Measurements from ENCODE around the gene XRCC5.
"Not testable (repeated sequence)": the region's sequence is repeated elsewhere in the genome, so short reads cannot be mapped to it uniquely, and the experiment has no call there.

Gene XRCC5

DNA sequence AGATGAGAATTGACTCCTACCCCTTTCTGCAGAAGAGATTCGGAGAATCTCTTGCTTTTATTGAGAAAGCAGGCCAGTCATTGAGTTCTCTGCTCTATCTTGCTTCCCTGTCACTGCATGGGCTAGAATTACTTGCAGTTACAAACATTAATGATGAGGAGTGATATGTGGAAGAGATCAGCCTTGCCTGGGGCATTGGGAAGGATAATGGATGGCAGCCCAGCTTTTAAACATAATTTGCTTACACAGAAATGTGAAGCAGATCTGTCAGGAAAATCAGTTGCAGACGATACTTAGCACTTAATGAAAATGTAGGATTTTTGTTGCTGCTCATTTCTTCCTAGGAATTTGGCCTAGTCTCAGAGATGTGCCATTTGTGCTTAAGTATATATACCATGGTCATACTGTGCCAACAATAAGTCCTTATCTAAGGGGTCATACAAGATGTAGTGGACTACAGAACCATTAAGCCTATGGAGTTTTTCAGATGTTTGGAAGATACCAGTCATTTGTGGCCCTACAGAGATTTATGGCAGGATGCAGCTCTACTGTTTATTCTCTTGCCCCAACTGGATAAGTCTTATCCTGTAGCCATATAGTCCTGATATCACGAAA is 92.7 kb downstream of the XRCC5 start:
- no peak for DNase-seq (ENCODE audit: low spot score)

DNA sequence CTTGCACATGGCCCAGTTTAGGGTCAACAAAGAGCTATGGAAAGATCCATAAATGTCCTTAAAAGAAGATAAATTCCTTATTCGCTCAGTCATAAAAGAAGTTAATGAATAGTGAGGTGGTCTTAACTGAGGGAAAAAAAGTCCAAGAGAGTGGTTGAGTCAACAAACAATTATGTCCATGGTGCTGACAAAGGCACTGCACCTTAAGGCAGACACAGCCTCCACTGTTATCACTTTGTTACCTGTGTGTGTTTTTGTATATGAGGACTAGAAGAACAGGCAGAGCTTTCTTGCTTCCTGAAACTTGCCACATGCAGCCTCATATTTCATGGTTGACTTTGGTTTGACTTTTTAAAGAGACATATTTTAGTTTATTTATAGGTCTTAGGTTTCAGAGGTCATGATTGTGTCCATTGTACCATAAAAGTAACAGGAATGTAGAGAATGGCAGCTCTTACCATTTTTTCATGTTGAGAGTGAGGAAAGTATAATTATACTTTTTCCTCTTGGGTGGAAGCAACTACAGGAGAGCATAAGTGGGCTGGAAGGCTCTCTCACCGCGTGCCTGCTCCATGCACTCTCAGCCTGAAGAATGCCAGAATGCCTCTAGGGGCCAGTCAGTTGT is 93.6 kb downstream of the XRCC5 start:
- no peak for DNase-seq (ENCODE audit: low spot score)

DNA sequence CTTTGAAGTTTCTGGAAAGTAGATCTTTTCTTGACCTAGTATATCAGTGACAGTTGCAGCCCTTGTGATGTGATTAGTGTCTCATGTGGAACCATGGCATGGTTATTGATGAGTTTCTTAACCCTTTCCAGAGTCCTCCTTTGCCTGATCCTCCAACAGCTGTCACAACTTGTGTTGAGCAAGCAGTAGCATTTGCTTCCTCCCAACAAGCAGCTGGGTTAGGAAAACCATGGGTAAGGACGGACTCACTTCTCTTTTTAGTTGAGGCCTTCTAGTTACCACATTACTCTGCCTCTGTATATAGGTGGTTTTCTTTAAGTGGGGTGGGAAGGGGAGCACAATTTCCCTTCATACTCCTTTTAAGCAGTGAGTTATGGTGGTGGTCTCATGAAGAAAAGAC is 96.3 kb downstream of the XRCC5 start:
- no peak for DNase-seq (ENCODE audit: low spot score)

DNA sequence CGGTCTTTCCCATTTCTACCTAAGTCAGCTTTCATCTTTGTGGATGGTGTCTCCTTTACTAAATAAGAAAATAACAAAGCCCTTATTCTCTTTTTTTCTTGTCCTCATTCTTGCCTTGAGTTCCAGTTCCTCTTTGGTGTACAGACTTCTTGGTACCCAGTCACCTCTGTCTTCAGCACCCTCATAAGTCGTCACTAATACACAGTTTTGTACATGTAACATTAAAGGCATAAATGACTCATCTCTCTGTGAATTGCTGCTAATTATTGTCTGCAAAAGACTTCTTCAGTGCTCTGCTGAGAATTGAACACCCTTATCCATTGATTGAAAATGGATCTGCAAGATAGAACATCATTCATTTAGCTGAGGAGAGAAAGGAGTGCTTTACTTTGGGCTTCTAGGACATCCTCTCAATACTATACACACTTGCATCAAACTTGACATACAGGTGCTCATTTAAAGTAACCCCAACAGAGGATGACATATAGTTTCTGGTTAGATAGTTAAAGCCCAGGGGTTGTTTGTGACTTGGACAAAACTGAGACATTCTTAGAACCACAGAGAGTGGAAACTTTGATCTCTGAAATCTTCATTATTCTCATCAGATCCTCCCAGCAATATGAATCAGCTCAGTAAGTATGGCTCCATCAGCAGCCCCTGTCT is 97.0 kb downstream of the XRCC5 start:
- no peak for DNase-seq (ENCODE audit: low spot score)

DNA sequence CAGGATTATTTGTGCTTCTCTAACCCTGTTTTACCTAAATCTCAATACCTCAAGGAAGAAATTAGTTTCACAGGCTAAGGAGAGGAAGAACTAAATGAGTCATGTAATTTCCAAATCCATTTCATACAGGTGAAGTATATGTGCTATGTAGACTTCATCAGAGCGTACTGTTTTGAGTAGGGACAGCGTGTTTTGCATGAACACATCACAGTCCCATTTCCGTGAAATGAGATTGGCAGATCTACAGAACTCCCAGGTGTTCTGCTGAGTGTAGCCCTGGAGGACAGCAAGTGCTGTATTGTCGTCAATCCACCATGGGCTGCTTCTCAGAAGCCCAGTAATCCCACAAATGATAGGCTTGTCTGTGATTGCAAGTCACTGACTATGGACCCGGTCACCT is 97.7 kb downstream of the XRCC5 start:
- DNase-seq (ENCODE audit: low spot score): no peak

DNA sequence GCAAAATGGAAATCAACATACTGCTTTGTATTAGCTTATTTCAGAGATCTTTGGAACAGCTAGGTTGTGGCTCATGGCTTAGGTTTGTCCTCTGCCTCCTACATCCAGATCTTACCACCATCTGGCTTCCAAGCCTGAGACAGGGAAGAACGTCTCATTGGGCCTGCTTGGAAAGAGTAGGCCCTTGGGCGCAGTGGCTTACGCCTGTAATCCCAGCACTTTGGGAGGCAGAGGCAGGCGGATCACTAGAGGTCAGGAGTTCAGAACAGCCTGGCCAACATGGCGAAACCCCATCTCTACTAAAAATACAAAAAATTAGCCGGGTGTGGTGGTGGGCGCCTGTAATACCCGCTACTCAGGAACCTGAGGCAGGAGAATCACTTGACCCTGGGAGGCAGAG is 99.5 kb downstream of the XRCC5 start:
- not testable (repeated sequence) for DNase-seq (ENCODE audit: low spot score)

DNA sequence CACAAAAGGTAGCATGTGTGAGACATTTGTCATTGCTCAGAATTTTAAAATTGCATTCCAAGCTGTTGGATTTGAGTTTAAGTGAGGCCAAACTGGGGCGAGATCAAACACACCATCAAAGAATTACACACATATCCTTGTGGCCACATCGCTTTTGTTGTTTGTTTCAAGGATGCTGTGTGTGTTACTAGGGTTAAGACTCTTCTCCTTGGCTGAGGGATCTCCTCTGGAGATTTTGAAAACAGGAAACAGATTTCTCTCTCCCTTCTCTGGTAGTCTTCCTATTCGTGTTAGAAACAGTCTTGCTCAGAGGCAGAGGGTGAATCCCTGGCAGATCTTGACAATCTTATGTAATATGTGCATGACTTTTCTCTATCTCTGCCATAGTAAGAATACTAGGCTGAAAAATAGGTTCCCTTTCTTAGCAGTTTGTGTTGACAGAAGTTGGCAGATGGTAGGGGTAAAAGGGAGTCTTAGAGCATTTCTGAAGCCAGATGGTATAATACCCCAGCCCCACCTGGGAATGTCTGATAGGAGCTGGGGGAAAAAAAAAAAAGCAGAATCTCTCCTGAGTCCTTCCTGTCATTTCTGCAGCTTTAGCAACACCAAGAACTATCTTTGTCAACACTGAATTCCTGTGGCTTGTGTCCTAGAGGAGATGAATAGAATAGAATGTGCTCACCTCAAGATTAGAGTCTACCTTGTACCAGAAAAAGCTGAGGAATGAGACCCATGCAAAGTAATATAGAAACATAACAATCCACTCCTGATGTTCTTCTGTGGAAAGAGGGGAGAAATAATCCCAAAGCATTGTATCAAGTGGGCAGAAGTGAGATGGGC is 101.8 kb downstream of the XRCC5 start:
- peak; percentile 36 for DNase-seq (ENCODE audit: low spot score)

DNA sequence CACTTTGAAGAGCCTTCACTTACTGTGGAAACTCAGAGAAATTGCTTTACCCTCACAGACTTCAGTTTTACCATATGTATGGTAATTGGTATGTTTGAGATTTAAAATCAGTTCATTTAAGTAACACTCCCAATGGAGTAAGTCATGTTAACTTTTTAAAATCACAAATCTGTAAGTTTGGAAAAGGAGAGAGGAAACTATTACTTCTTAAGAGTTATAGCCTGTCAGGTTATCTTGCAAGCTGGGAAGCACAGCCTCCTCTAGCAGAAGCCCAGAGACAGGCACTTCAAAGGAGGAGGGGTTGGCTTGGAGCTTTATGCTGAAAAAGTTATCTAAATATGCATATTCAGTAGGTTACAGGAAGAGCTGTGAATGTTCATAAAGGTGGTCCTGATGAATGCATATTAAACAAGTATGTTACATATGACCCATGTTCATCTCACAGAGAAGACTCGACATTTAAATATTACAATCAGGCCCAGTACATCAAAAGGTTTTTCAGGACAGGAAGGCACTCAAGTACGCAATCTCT is 102.5 kb downstream of the XRCC5 start:
- DNase-seq (ENCODE audit: low spot score): no peak

DNA sequence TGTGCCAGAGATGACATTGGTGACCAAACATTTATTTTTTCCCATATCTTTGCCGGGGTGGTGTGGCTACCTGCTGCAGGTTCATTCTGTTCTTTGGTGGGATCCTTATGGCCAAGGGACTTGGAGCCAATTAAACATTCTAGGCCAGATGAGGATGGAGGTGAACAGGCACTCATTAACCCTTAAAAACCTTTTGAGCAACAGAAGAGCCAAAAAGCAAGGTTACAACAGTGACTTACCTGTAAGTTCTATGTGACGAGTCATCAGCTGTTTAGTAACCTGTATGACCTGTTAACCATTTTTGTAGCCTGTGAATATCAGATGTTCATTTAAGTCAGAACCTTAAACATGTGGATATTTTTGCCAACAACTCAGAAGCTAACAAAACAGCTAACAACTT is 105.6 kb downstream of the XRCC5 start:
- DNase-seq (ENCODE audit: low spot score): no peak

DNA sequence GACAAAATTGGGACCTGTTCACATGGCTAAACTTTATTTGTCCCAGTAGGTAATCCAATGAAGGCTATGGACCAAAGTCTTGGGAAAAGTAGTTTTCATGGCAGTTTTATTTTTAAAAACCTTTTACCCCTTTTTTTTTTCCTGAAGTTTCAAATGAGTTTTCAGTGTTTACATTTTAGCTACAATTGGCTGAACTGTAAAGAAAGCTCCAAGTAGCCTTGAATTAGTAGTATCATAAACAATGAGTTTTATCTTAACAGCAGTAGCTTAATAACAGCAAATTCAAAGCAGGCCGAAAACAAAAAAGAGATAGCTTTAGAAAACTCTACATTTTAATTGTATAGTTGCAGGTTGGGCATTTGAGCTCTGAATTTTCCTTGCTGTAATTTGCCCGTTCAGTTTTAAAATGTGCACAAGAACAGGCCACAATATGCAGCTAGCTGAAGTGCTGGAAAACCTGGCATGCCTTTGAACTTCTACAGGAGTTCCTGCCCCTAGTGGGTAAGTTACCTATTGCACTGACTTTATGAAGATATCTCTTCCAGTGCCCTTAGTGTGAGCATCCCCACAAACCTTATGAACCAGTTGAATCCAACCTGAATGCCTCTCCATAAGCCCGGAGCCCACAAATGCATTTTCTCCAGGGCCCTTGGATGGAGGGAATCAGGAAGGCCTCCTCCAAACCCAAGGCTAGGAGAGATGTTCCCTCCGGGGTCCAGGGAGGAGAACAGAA is 106.7 kb downstream of the XRCC5 start:
- DNase-seq (ENCODE audit: low spot score): peak; percentile 39

DNA sequence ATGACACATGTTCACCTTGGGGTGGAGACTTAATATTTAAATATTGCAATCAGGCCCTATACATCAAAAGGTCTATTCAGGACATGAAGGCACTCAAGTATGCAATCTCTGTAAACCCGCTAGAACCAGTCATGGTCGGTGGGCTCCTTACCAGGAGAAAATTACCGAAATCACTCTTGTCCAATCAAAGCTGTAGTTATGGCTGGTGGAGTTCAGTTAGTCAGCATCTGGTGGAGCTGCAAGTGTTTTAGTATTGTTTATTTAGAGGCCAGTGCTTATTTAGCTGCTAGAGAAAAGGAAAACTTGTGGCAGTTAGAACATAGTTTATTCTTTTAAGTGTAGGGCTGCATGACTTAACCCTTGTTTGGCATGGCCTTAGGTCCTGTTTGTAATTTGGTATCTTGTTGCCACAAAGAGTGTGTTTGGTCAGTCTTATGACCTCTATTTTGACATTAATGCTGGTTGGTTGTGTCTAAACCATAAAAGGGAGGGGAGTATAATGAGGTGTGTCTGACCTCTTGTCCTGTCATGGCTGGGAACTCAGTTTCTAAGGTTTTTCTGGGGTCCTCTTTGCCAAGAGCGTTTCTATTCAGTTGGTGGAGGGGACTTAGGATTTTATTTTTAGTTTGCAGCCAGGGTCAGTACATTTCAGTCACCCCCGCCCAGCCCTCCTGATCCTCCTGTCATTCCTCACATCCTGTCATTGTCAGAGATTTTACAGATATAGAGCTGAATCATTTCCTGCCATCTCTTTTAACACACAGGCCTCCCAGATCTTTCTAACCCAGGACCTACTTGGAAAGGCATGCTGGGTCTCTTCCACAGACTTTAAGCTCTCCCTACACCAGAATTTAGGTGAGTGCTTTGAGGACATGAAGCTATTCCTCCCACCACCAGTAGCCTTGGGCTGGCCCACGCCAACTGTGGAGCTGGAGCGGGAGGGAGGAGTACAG is 108.1 kb downstream of the XRCC5 start:
- no peak for DNase-seq (ENCODE audit: low spot score)

DNA sequence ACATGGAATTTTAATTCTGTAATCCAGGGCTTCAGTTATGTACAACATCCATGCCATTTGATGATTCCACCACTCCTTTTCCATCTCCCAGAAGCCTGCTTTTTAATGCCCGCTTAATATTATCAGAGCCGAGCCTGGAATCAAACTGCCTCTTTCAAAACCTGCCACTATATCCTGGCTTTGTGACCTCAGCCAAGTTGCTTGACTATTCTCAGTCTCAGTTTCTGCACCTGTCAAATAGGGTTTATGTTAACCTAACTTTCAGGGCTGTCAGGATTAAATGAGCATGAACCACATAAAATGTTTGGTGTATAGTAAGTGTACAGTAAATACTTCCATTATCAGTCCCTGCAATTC is 108.7 kb downstream of the XRCC5 start:
- no peak for DNase-seq (ENCODE audit: low spot score)

DNA sequence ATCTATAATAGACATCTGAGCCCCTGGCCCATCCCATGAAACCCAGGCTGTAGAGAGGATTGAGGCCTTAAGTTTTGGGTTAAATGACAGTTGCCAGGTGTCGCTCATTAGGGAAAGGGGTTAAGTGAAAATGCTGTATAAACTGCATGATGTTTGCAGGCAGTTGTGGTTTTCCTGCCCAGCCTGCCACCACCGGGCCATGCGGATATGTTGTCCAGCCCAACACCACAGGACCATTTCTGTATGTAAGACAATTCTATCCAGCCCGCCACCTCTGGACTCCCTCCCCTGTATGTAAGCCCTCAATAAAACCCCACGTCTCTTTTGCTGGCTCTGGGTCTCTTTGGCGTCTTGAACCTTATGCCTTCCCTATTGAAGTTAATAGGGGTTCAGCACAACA is 110.7 kb downstream of the XRCC5 start:
- DNase-seq (ENCODE audit: low spot score): no peak

DNA sequence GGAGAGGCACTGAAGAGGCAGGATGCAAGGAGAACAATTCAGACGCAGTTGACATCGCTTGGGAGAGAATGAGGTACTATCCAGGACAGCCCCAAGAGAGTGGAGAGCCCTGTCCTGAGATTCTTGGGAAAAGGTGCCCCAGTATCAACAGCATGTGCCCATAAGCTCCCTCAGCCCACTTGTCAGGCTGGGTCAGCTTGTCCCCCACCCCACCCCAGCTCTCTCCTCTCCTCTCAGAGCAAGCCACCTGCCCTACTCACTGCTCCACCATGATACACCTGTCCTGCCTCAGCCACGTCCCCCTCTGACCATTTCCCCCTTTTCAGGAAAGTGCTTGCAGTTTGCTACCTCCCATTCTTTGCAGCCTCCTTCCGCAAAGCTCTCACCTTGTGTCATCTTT is 111.8 kb downstream of the XRCC5 start:
- DNase-seq (ENCODE audit: low spot score): no peak

DNA sequence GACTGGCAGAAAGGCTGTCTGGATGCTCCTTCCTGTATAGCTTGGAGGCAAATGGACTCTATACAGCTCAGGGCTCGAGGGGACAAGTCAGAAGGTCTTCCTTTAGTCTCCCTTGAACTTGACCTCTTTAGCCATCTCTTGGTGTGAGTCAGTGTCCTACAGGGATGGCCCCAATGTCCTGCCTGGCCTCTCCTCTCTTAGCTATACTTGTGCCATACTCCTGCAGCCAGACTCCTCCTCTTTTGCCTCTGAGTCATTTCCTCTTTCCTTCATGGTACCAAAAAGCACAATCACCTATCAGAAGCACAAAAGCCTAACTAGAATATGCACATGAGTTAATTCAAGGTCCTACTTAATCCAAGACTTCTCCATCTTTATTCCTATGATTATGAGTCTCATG is 112.7 kb downstream of the XRCC5 start:
- DNase-seq (ENCODE audit: low spot score): no peak

DNA sequence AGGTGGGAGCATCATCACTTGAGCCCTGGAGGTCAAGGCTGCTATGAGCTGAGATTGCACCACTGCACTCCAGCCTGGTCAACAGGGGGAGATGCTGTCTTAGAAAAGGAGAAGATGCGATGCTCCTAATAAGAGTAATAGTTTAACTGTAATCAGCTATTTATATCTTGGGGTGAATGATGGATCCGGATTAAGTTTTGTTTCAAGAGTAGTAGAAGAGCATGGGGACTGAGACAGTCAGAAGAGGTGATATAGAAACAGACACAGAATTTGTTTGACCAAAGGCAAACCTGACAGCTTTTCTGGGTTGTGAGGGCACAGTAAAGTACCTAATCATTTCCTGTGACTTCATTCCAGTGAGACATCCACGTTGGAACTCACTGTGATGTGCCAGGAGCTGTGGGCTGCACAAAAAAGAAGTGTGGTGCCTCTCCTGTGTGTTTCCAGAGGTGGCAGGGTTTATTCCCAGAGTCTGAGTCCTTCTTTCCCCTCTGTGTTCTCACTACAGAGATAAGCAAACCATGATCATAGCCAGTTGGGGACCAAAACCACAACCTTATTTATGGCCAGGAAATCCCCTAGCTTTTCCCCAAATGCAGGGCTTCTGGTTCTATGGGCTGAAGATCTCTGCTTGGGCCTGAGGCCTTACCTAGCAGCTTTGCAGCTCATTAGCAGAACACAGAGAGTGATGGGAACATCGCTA is 113.7 kb downstream of the XRCC5 start:
- no peak for DNase-seq (ENCODE audit: low spot score)

DNA sequence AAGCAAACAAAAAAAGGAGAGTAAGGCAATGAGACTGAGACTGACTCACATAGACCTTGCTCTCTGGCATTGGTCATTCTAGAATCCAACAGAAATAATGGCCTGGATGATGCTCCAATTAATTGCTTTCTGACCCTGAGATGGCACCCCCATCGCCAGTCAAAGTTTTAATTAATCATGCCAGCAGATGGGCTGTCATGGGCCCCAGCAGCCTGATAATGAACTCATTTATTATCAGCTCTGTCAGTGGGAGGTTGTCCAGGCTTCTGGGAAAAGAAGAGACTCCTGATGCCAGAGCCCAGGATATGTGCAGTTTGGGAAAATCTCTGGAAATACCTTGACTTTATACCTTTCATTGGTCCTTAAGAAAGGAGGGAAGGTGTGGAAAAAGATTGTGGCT is 115.2 kb downstream of the XRCC5 start:
- no peak for DNase-seq (ENCODE audit: low spot score)

DNA sequence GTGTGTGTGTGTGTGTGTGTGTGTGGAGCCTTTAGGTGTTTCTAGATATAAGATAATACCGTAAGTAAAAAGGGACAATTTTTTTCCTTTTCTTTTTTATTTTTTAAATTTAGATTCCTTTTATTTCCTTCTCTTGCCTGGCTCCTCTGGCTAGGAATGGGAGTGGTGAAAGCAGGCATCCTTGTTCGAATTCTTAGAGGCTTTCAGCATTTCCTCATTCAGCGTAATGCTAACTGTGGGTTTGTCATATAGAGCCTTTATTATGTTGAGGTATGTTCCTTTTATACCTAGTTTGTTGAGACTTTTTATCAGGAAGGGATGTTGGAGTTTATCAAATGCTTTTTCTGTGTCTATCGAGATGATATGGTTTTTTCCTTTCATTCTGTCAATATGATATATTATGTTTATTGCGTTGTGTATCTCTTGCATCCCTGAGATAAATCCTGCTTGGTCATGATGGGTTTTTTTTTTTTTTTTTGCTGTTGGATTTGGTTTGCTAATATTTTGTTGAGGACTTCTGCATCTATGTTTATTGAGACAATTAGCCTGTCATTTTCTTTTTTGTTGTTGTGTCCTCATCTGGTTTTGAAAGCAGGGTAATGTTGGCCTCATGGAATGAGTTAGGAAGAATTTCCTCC is 120.2 kb downstream of the XRCC5 start:
- DNase-seq (ENCODE audit: low spot score): no peak

DNA sequence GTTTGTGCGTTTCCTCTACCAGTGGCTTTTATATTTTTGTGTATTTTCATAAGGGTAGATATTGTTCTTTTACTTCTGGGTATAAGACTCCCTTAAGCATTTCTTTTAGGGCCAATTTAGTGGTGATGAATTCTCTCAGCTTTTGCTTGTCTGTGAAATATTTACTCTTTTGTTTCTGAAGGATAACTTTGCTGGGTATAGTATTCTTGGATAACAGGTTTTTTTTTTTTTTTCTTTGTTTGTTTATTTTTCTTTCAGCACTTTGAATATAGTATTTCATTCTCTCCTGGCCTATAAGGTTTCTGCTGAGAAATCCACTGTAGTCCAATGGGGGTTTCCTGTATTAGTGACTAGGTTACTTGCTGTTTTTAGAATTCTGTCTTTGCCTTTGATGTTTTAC is 122.7 kb downstream of the XRCC5 start:
- no peak for DNase-seq (ENCODE audit: low spot score)

DNA sequence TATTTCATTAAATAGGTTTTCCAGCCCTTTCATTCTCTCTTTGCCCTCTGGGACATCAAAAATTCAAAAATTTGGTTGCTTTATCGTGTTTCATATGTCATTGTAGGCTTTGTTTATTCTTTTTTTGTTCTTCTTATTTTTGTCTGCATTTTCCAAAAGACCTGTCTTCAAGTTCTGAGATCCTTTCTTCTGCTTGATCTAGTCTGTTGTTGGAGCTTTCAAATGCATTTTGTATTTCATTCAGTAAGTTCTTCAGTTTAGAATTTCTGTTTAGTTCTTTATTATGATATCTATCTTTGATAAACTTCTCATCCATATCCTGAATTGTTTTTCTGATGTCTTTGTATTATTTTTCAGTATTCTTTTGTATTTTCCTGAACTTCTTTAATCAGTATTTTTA is 123.6 kb downstream of the XRCC5 start:
- DNase-seq (ENCODE audit: low spot score): no peak

All from D341Med (cell line).